ENCODE measurements around the gene TIMM44.
A peak's percentile ranks its signal among the peaks of the same experiment; 100 is the strongest.

TIMM44 gene

DNA sequence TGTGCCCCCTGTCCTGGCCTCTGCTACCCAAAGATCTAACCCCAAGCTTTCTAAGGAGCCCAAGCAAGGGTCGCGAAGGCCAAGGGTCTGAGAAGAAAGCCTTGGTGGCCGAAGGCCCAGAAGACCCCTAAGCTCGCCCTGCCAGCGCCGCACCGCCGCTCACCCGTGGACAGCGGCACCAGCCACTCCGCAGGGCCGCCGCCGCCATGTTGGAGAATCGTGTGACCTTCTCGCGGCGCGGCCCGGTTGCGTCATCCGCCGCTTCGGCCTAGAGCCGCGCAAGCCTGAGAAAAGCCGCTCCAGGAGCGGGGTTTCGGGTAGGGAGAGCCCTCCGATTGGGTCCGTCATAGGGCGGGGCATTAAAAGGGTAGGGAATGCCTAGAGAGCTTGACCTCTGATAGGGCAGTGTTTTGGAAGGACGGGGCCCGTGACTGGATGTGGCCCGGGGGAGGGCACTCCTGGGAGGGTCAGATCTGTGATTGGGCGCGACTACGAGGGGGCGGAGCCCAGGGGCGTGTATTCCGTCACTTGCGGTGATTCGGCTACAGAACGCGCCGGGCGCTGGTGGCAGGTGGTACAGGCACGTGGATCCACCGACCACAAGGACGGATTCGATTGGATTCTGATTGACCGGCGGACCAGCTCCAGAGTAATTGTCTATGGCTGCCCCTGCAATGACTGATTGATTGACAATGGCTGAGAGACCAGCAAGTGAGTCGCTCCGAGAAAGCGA is at the start of gene TIMM44:
Gene TIMM44, minus strand, starts transcription at position 223 of the 733 bp plus-strand sequence. Its CDS starts 15 bp downstream, at position 208.
- no peaks in the 10 kb centered on the region for H3K27me3 Mint-ChIP-seq
- H3K4me1 Mint-ChIP-seq (ENCODE audit: low read depth): peaks cover 38% of the 10 kb centered on the region
- peaks cover 41% of the 10 kb centered on the region for H3K36me3 Mint-ChIP-seq (ENCODE audit: low read depth)
- intact Hi-C loops (cut with micrococcal nuclease): loop anchor here (1.0 to 2.0 kb wide), 3 partner anchors 40 to 310 kb away; partner anchors contain the start of genes ELAVL1 and MAP2K7
- H3K27ac Mint-ChIP-seq: peak within 1 kb of the TSS; percentile 95
- H3K4me3 Mint-ChIP-seq: peak within 1 kb of the TSS; percentile 94
- H3K9me3 Mint-ChIP-seq: no peaks in the 10 kb centered on the region

GRCh38 chr19:7992575-7992974 is 49.1 kb upstream of the TIMM44 start:
- H3K36me3 Mint-ChIP-seq (ENCODE audit: low read depth): peaks cover 74% of the 10 kb centered on the region
- peaks cover 25% of the 10 kb centered on the region for H3K4me1 Mint-ChIP-seq (ENCODE audit: low read depth)

GRCh38 chr19:7989071-7989575 is 45.7 kb upstream of the TIMM44 start:
- H3K27ac Mint-ChIP-seq: no peak overlapping the region
- intact Hi-C loops (cut with micrococcal nuclease): no loop called here
- H3K36me3 Mint-ChIP-seq (ENCODE audit: low read depth): peaks cover 91% of the 10 kb centered on the region
- no peaks in the 10 kb centered on the region for H3K27me3 Mint-ChIP-seq
- H3K4me3 Mint-ChIP-seq: no peak overlapping the region
- H3K9me3 Mint-ChIP-seq: no peaks in the 10 kb centered on the region
- peaks cover 30% of the 10 kb centered on the region for H3K4me1 Mint-ChIP-seq (ENCODE audit: low read depth)

More at GRCh38 chr19:7992575-7992974, 49.1 kb upstream of the TIMM44 start:
- Mint-ChIP-seq H3K27me3 (no peaks in the 10 kb centered on the region), H3K9me3 (no peaks in the 10 kb centered on the region), H3K27ac (no peak overlapping the region), H3K4me3 (no peak overlapping the region)
- intact Hi-C loops (cut with micrococcal nuclease): no loop called here

GRCh38 chr19:7988307-7988706 is 44.8 kb upstream of the TIMM44 start:
- no peak overlapping the region for H3K4me3 Mint-ChIP-seq
- H3K36me3 Mint-ChIP-seq (ENCODE audit: low read depth): peaks cover 93% of the 10 kb centered on the region
- intact Hi-C loops (cut with micrococcal nuclease): no loop called here
- no peak overlapping the region for H3K27ac Mint-ChIP-seq
- no peaks in the 10 kb centered on the region for H3K9me3 Mint-ChIP-seq
- H3K4me1 Mint-ChIP-seq (ENCODE audit: low read depth): peaks cover 27% of the 10 kb centered on the region
- no peaks in the 10 kb centered on the region for H3K27me3 Mint-ChIP-seq

DNA sequence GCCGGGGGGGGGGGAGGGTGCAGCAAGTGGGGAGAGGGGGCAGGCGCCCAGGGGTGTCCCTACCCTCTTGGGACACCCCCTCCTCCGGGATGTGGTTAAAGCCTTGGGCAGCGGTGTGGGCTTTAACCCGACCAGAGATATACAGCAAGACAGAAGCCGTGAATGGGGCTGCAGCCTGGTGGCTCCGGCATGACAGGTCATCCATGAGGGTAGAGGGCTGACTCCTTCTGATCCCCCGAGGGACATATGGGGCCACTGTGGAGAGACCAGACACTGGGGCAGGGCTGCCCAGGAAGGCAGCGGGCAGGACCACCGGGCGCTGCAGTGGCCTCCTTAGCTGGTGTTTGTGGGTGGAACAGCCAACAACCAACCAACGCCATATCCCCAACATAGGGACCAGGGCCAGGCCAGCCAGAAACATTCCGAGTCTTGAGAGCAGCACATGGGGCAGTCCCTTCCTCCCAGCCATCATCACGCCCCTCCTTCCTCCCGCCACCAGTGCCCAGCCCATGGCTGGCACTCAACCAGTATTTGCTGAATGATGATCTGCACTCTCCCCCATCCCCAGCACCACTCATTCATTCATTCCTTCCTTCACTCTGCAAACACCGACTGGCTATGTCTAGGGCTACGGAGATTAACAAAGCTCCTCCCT is 43.8 kb upstream of the TIMM44 start:
- Mint-ChIP-seq H3K4me3 (no peak overlapping the region), H3K4me1 (ENCODE audit: low read depth) (peaks cover 27% of the 10 kb centered on the region), H3K27me3 (no peaks in the 10 kb centered on the region), H3K36me3 (ENCODE audit: low read depth) (peaks cover 93% of the 10 kb centered on the region), H3K27ac (no peak overlapping the region), H3K9me3 (no peaks in the 10 kb centered on the region)
- intact Hi-C loops (cut with micrococcal nuclease): no loop called here

GRCh38 chr19:7986321-7987113 is 43.1 kb upstream of the TIMM44 start:
- no peak overlapping the region for H3K4me3 Mint-ChIP-seq
- no peak overlapping the region for H3K27ac Mint-ChIP-seq
- peaks cover 27% of the 10 kb centered on the region for H3K4me1 Mint-ChIP-seq (ENCODE audit: low read depth)
- no peaks in the 10 kb centered on the region for H3K27me3 Mint-ChIP-seq
- intact Hi-C loops (cut with micrococcal nuclease): no loop called here
- H3K9me3 Mint-ChIP-seq: no peaks in the 10 kb centered on the region
- peaks cover 93% of the 10 kb centered on the region for H3K36me3 Mint-ChIP-seq (ENCODE audit: low read depth)

DNA sequence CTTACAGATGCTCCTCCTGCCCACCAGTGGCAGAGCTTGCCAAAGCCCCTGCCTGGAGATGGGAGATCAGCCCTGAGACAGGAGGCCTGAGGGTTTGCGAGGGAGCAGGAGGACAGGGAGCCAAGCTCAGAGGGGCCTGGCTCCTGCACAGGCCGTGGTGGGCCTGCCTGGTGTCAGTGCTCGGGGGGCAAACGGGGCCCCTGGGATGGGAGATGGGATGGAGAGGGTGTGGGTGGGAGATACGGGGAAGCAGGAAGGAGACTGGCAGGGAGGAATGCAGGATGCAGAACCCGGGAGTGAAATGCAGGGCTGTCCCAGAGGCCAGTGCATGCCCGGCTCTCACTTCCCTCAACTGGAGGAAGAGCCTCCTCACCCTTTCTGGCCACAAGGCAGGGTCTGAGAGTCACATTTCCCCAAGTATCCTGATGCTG is 42.0 kb upstream of the TIMM44 start:
- intact Hi-C loops (cut with micrococcal nuclease): no loop called here
- Mint-ChIP-seq H3K9me3 (no peaks in the 10 kb centered on the region), H3K36me3 (ENCODE audit: low read depth) (peaks cover 92% of the 10 kb centered on the region), H3K4me3 (no peak overlapping the region), H3K4me1 (ENCODE audit: low read depth) (peaks cover 27% of the 10 kb centered on the region), H3K27me3 (no peaks in the 10 kb centered on the region), H3K27ac (no peak overlapping the region)

GRCh38 chr19:7983995-7984837 is 40.8 kb upstream of the TIMM44 start:
- H3K4me1 Mint-ChIP-seq (ENCODE audit: low read depth): peaks cover 27% of the 10 kb centered on the region
- peaks cover 92% of the 10 kb centered on the region for H3K36me3 Mint-ChIP-seq (ENCODE audit: low read depth)
- no peaks in the 10 kb centered on the region for H3K27me3 Mint-ChIP-seq
- H3K9me3 Mint-ChIP-seq: no peaks in the 10 kb centered on the region
- H3K4me3 Mint-ChIP-seq: no peak overlapping the region
- no peak overlapping the region for H3K27ac Mint-ChIP-seq
- intact Hi-C loops (cut with micrococcal nuclease): no loop called here

DNA sequence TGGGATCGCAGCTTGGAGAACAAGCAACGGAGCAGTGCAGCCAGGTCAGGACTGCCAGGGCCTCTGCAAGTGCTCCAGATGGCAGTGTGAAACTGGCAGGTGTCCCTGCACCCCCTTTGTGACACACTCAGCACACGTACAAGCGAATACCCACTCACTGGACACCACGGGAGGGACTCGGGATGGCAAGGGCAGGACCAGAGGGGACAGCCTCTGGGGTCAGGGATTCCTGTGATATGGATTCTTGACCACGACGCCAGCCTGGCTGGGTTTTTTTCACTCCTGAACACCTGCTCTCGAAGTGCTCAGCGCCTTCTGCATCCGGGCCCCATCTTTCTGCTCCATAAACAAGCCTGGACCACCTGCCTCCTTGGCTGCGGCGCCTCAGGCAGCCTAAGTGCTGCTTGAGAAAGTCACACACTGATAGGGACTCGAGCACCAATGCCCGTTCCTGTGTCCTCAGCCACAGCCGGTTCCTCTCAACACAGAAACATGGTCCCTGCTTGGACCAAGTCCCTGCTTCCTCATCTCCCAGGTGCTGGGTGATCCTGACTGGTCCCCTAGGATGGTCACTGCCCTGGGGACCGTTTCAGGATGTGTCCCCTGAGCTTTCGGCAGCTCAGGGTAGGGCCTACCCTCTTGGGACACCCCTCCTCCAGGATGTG is 40.0 kb upstream of the TIMM44 start:
- no peaks in the 10 kb centered on the region for H3K9me3 Mint-ChIP-seq
- peaks cover 92% of the 10 kb centered on the region for H3K36me3 Mint-ChIP-seq (ENCODE audit: low read depth)
- H3K27me3 Mint-ChIP-seq: no peaks in the 10 kb centered on the region
- peaks cover 27% of the 10 kb centered on the region for H3K4me1 Mint-ChIP-seq (ENCODE audit: low read depth)
- intact Hi-C loops (cut with micrococcal nuclease): no loop called here
- H3K4me3 Mint-ChIP-seq: no peak overlapping the region
- H3K27ac Mint-ChIP-seq: no peak overlapping the region

- Mint-ChIP-seq H3K9me3 (no peaks in the 10 kb centered on the region), H3K36me3 (ENCODE audit: low read depth) (peaks cover 92% of the 10 kb centered on the region)
Observed at GRCh38 chr19:7982651-7983099, 39.2 kb upstream of the TIMM44 start.

GRCh38 chr19:7982103-7982502 is 38.6 kb upstream of the TIMM44 start:
- H3K36me3 Mint-ChIP-seq (ENCODE audit: low read depth): peaks cover 92% of the 10 kb centered on the region
- peaks cover 21% of the 10 kb centered on the region for H3K4me1 Mint-ChIP-seq (ENCODE audit: low read depth)
- H3K4me3 Mint-ChIP-seq: no peak overlapping the region
- no peak overlapping the region for H3K27ac Mint-ChIP-seq
- no peaks in the 10 kb centered on the region for H3K27me3 Mint-ChIP-seq
- intact Hi-C loops (cut with micrococcal nuclease): no loop called here
- H3K9me3 Mint-ChIP-seq: no peaks in the 10 kb centered on the region

More at GRCh38 chr19:7982651-7983099, 39.2 kb upstream of the TIMM44 start:
- H3K4me1 Mint-ChIP-seq (ENCODE audit: low read depth): peaks cover 25% of the 10 kb centered on the region
- intact Hi-C loops (cut with micrococcal nuclease): no loop called here
- H3K27me3 Mint-ChIP-seq: no peaks in the 10 kb centered on the region
- no peak overlapping the region for H3K4me3 Mint-ChIP-seq
- no peak overlapping the region for H3K27ac Mint-ChIP-seq

- H3K4me1 Mint-ChIP-seq (ENCODE audit: low read depth): peaks cover 18% of the 10 kb centered on the region
Observed at GRCh38 chr19:7981661-7982060, 38.2 kb upstream of the TIMM44 start.

DNA sequence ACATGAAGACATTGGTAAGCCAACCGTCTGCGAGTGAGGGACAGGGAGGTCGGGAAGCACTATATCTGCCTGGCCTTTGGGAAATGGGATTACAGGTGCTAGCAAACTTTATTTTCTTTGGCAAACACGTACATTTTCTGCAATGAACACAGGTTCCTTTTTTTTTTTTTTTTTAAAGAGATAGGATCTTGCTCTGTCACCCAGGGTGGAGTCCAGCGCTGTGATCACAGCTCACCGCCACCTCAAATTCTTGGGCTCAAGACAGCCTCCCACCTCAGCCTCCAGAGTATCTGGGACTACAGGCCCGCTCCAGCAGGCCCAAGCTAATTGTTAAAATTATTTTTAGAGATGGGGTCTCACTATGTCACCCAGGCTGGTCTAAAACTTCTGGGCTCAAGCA is 37.7 kb upstream of the TIMM44 start:
- no peak overlapping the region for H3K27ac Mint-ChIP-seq
- peaks cover 91% of the 10 kb centered on the region for H3K36me3 Mint-ChIP-seq (ENCODE audit: low read depth)
- H3K4me3 Mint-ChIP-seq: no peak overlapping the region
- H3K9me3 Mint-ChIP-seq: no peaks in the 10 kb centered on the region
- H3K4me1 Mint-ChIP-seq (ENCODE audit: low read depth): peaks cover 14% of the 10 kb centered on the region
- intact Hi-C loops (cut with micrococcal nuclease): no loop called here
- H3K27me3 Mint-ChIP-seq: no peaks in the 10 kb centered on the region

More at GRCh38 chr19:7981661-7982060, 38.2 kb upstream of the TIMM44 start:
- Mint-ChIP-seq H3K27ac (no peak overlapping the region), H3K4me3 (no peak overlapping the region), H3K36me3 (ENCODE audit: low read depth) (peaks cover 93% of the 10 kb centered on the region), H3K9me3 (no peaks in the 10 kb centered on the region), H3K27me3 (no peaks in the 10 kb centered on the region)
- intact Hi-C loops (cut with micrococcal nuclease): no loop called here

All from dendritic cell treated with granulocyte-macrophage colony-stimulating factor and Interleukin-4, amounts not matched to agents 40 ng/mL and 50 ng/mL, for 4 days (primary cell).